EH (cell line): ENCODE results near the gene MFSD2A.
"Not testable (repeated sequence)": the region's sequence is repeated elsewhere in the genome, so short reads cannot be mapped to it uniquely, and the experiment has no call there.

Source experiments
- DNase-seq: peaks from one replicate; pipeline ENCODE4 v3.0.0-alpha.2; 2015; ENCODE audit warnings: low read depth

MFSD2A gene

DNA sequence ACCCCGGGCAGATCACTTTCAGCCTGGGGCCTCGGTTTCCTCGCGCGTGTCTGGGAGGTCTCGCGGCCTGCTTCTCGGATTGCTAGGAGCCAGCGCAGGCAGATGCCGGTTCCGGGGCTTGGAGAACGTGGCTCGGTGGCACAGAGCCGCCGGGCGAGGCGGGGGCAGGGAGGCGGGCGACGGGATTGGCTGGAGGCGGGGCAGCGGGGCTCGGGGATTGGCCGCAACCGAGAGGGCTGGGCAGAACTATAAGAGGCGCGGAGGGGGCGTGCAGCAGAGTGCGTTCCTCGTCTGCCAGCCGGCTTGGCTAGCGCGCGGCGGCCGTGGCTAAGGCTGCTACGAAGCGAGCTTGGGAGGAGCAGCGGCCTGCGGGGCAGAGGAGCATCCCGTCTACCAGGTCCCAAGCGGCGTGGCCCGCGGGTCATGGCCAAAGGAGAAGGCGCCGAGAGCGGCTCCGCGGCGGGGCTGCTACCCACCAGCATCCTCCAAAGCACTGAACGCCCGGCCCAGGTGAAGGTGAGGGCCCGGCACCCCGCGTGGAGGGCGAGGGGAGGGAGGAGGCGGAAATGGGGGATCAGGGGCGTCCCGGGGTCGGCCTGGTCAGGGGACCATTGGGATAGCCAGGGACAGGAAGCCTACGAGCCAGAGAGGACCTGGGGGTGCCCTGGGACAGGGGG, at the start of gene MFSD2A:
TSS of gene MFSD2A (plus strand) at position 276 of the 677 bp plus-strand sequence. CDS start at position 424, 148 bp downstream.
- peak; percentile 94 for DNase-seq

DNA sequence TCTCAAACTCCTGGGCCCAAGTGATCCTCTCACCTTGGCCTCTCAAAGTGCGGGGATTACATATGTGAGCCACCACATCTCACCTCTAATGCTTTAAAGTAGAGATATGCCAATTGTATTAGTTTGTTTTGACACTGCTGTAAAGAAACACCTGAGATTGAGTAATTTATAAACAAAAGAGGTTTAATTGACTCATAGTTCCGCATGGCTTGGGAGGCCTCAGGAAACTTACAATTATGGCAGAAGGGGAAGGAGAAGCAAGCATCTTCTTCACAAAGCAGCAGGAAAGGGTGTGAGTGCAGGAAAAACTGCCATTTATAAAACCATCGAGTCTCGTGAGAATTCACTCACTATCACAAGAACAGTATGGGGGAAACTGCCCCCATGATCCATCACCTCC, 49.8 kb upstream of the MFSD2A start:
- DNase-seq: no peak

DNA sequence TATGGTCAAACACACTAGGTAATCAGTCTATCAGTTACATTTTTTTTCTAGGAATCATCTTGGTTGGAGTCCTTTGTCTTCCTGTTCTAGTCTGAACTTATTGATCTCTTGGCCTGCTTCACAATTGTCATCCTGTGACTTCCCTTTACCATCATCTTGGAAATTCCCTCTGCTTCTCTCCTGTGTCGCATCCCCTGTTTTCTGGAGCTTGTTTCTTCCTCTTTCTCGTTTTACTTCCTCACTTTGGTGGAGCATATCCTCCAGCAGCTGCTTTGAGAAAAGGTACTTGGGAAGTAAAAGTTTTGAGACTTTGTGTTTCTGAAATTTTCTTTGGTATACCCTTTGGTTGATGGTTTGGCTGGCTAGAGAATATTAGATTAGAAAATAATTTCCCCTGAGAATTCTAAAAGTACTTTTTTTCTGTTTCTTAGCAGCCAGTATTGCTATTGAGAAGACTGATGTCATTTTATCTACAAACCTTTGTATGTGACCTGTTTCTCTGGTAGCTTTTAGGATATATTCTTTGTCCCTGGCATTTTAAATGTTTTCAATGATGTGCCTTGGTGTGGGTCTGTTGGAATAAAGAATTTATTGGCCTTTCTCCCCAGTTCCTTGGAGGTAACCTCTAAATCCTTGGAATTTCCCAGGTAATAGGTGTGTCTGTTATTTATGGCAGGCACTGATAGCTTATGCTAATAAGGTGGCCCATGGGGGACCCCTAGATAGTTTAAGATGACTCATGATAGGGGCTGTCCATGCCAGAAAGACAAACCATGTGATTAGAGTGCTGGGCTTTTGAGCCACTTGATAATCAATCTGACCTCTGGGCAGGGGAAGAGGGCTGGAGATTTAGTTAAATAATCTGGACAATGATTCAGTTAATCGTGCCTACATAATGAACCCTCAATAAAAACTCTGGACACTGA, 47.2 kb upstream of the MFSD2A start:
- DNase-seq: no peak

DNA sequence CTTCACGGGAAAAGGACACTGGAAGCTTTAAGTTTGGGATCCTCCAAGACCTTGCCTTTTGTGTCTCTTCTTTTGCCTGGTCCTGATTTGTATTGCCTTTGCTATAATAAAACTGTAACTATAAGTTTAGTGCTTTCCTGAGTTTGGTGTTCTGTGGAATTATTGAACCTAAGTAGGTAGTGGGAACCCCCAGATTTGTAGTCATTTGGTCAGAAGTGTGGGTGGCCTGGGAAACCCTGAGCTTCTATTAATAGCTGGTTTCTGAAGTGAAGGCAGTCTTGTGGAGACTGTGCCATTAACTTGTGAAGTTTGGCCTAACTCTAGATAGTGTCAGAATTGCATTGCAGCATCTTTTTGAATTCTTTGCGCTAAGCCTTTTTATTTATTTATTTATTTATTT, 46.4 kb upstream of the MFSD2A start:
- DNase-seq: no peak

DNA sequence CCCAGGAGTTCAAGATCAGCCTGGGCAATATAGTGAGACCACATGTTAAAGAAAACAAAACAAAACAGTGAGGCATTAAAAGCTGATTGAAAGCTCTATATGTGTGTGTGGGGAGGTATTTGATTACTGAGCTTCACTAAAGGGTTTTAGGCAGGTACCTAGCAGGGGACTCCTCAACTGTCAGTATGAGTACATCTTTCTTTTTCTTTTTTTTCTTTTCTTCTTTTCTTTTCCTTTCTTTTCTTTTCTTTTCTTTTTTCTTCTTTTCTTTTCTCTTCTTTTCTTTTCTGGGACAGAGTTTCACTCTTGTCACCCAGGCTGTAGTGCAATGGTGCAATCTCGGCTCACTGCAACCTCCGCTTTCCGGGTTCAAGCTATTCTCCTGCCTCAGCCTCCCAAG, 44.7 kb upstream of the MFSD2A start:
- DNase-seq: no peak

DNA sequence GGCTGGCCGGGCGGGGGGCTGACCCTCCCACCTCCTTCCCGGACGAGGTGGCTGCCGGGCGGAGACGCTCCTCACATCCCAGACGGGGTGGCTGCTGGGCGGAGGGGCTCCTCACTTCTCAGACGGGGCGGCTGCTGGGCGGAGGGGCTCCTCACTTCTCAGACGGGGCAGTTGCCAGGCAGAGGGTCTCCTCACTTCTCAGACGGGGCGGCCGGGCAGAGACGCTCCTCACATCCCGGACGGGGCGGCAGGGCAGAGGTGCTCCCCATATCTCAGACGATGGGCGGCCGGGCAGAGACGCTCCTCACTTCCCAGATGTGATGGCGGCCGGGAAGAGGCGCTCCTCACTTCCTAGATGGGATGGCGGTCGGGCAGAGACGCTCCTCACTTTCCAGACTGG, 41.8 kb upstream of the MFSD2A start:
- not testable (repeated sequence) for DNase-seq

DNA sequence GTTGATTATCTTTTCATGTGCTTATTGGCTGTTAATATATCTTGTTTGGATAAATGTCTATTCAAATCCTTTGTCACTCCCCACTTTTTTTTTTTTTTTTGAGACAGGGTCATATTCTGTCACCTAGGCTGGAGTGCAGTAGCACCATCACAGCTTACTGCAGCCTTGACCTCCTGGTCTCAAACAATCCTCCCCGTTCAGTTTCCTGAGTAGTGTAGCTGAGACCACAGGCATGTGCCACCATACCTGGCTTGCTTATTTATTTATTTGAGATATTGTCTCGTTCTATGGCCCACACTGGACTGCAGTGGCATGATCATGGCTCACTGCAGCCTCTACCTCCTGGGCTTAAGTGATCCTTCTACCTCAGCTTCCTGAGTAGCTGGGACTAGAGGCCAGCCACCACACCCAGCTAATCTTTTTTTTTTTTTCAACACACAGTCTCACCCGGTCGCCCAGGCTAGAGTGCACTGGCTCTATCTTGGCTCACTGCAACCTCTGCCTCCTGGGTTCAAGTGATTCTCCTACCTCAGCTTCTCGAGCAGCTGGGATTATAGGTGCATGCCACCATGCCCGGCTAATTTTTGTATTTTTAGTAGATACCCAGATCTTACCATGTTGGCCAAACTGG, 39.3 kb upstream of the MFSD2A start:
- no peak for DNase-seq

DNA sequence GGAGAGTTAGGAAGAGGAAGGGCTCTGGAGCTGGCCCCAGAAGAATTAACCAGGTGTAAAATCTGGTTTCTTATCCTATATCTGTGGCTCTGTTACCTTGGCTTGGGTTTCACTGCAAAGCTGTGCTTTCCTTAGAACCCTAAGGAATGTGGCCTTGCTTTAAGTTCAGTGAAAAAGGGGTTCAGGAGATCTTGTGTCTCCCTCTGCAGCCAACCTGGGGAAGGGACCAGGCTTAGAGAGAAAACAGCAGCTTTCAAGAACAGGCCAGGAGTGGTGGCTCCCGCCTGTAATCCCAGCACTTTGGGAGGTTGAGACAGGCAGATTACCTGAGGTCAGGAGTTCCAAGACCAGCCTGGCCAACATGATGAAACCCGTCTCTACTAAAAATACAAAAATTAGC, 37.1 kb upstream of the MFSD2A start:
- DNase-seq: no peak

DNA sequence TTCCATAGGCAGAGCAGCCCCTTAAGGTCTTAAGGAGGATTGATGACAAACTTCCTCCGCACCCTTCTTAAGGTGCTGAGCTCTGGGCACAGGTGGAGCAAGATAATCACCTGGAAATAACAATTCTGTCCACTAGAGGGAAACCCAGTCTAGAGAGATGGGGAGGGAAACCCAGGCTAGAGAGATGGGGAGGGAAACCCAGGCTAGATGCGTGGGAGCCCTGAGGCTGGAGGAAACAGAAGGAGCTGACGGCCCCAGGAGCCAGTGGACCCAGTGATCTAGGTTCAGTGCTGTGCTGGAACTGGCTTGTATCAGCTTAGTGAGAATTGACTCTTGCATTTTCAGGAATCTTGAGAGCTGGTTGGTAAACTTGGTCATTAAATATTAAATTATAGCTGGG, 35.4 kb upstream of the MFSD2A start:
- DNase-seq: peak; percentile 63

DNA sequence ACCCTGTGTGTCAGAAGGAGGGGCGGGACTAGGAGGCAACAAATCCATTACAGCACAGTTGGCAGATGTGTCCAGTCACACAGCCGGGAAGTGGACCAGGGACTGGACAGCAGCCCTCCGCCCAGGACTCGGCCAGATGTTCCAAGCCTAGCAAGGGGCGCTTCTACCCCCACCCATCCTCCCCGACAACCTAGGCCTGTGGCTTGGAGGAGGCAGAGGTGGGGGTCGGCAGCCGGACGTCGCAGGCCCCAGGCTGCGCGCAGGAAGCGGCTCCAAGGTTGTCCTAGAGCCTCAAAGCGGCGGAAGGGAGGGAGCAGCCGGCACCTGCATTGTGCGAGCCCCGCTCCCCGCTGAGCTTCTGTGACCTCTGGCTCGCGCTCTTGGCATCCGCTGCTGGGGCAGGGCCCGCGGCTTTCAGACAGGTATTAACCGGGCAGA, 32.7 kb upstream of the MFSD2A start:
- no peak for DNase-seq

DNA sequence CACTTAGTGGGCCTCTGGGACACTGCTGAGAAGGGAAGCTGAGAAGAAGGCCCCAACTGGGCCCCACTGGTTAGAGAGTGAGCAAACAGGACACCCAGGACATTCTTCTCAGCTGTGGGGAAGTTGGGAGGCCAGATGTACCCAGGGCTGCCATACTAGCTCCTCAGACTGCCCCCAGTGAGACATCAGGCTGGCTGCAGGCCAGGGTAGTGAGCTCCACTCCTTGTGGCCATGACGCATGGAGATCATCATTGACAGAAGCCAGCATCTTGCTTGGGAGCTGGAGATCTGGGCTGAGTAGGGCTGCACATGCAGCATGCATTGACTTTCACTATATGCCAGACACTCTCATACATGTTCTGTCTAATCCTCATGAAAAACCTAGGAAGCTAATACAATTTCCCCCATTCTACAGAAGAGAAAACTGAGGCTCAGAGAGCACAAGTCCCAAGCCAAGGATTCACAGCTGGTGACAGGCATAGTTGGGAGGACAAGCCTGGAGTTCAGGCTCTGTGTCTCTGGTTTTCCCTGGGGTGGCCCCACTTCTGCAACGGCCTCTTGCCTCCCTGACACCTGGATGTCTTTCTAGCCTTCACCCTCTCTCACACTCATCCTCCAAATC, 29.1 kb upstream of the MFSD2A start:
- DNase-seq: peak; percentile 32

DNA sequence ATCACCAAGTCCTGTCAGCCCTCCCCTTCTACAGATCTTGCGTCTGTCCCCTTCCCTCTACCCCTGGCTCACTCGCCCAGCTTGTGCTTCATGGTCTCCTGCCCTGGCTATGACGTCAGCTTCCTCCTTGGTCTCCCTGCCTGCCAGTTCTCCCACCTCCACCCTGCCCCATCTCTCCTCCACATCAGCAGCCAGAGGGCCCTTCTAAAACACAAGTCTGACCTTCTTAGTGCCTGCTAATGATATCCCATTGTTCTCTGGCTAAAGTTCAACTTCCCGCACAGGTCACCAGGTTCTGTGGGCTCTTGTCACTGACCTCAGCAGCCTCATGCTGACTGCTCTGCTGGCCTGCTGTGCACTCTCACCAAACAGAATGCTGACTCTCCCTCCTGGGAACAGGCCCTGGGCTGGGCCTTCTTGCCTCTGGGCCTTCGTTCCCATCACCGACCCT, 28.6 kb upstream of the MFSD2A start:
- DNase-seq: peak; percentile 31

DNA sequence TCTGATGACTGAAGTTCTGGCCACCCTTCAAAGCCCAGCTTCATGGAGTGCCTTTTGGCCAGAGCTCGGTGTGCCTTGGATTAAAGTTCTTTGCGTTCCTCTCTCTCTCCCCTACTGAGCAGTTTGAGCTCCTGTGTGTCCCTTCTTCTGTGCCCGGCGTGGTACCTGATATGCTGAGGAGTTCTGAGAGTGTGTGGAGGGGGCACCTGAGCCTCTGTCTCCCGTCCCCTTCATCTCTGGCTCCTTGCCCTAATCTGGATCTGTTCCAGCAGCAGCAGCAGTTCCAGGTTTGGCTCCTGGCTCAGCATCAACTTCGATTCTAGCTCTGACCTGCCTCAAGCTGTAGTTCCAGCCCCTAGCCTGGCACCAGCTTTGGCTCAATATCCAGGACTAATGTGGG, 28.1 kb upstream of the MFSD2A start:
- no peak for DNase-seq

DNA sequence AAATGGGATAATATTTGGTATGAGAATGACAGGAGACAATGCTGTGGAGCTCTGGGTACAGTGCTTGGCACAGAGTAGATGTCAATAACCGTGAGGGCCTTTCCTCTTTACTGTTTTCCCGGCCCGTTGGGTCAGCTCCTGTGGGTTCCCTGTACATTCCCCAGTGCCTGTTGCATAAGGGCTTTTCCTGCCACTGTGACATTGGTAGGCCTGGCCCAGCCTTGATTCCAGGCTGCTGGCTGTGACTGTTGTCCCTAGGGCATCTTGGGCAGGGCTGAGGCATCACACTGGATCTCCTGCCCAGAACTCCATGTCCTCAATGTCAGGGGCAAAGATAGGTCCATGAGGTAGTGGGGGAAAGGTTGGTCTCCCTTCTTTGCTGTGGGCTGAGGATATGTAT, 27.4 kb upstream of the MFSD2A start:
- DNase-seq: peak; percentile 6

DNA sequence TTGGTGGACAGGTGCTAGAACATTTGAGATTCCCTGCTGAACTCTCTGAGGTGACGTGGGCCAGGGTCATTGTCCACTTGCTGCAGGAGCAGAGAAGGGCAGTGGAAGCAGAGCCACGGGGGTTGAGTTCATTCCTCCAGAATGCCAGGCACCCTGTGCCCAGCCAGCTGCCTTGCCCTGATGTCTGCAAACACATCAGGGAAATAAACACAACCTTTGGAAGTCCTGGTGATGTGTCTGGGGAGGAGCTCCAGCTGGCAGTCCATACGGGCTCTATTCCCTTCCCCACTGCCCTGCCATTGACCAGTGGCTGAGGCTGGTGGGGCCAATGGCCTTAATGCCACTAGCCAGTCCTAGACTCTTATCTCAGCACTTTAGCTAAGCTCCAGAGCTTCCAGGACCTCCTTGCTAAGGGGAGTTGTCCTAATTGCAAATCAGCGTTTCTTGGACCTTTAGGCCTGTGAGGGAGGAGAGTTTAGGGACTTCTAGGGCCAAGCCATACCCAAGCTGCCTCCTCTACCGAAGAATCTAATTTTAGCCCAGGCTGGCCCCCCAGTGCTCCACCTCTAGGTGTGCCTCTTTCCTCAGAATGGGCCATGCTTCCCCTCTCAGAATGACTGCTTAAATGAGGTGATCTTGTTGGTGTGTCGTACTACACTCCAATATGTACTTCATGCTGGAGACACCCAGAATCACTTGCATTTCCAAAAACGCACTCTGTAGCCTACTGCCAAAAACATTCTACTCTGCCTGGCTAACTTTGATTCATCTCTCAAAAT, 25.9 kb upstream of the MFSD2A start:
- no peak for DNase-seq

DNA sequence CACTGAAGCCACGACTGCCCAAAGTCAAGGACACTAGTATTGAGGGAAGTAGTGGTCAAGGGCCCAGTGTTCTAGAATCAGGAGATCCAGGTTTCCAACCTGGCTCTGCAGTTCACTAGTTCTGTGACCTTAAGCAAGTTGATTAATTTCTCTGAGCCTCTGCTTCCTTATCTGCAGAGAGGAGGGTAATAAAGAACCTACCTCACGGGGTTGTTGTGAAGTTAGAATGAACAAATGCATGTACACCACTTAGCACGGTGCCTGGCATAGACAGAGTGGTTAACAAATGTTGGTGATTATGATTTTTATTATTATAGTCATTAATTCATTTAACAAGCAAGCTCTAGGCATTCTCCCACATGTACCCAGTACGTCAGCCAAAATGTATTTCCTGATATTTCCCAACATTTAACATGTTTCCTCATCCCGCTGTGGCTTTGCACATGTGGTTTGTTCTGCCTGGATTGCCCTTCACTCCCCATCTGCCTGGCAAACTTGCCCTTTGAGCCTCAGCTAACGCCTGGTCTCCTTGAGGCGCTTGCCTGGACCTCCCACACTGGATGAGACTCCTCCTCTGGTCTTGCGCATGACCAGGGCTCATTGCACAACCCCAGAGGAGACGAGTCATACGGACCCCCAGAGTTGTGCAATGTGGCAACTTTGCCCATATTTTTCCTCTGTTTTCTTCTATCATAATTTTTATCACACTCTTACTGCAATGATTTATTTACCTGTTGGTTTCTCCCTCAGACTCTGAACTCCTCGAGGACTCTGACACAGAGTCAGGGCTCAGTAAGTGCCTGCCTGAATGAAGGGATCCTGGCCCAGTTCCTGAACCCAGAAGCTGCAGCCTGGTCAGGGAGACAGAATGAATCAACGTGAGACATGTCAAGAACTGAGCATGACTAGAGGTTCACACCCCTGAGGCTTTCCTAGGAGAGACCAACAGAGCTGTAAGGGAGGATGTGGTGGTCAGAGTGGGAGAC, 20.7 kb upstream of the MFSD2A start:
- DNase-seq: peak; percentile 96

DNA sequence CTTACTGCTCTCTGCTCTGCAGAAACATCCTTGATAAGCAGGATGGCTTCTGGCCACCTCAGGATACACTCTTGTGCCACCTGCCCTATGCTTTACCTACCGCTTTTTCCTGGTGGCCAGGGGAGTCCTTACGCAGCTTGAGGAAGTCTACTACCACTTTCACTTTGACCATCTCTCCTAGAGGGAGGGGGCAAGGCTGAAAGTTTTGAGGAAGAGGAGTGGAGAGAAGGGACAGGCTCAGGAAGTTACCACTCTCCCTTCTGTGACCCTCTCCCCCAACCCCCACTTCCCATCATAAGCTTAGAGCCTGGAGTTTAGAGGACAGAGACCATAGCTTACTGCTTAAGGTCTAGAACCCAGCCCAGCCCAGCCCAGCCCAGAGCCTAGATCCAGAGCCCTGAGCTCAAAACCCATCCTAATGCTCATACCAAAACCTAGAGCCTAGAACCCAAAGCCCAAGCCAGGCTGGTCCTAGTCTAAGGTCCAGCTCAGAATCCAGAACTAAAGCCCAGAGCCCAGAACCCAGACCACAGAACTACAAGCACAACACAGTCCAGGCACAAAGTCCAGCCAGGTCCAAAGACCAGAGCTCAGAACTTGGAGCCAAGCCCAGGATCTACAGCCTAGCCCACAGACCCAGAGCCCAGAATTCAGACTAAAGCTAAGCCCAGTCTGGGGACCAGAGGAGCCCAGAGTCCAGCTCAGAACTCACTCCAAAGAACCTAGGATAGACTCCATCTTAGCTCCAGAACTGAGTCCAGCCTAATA, 18.0 kb upstream of the MFSD2A start:
- no peak for DNase-seq

DNA sequence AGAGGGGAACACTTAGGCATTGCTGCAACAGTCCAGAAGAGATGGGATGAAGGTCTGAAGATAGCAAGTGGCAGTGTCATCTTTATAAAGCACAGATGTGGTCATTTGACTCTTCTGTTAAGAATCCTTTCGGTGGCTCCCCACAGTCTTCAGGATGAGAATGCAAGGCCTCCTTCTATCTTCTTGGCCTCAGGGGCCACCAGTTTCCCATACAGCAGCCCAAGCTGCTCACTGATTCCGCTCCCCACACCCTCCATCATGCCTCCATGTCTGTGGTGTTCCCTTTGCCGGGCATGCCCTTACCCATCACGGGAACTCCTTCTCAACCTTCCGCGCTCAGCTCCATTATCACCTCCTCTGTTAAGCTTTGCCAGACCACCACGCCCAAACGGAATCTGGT, 16.1 kb upstream of the MFSD2A start:
- DNase-seq: no peak

DNA sequence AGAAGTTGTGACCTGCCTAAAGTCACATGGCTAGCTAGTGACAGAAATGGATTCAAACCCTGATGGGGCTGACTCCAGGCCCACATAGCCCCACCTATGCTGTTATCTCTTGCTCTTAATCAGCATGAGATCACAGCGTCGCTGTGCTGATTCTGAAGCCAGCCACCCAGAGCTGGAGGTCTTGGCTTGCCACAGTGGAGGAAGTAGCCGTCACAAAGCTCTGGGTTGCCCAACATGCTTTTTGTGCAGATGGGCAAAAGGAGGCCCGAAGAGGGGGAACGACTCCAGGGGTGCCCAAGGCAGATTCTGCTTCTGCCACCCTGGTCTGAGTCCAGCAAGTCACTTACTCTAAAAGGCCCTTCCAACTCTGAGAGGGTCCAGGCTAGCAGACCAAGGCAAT, 14.7 kb upstream of the MFSD2A start:
- DNase-seq: no peak
